Loucy (cell line): ENCODE data around the gene ROPN1B.
"Not testable (repeated sequence)": the region's sequence is repeated elsewhere in the genome, so short reads cannot be mapped to it uniquely, and the experiment has no call there.

ENCODE experiments used
- EZH2phosphoT487 ChIP-seq: fragments of 200-600 bp; IDR thresholded peaks from 2 replicates; pipeline ENCODE4 v1.6.1; 2018; ENCODE audit warnings: antibody characterized with exemption, mild to moderate bottlenecking, moderate library complexity, borderline replicate concordance
- TF ChIP-seq, protein P1 (sequence below): fragments of 200-600 bp; sonication (generic); conservative IDR thresholded peaks from 2 replicates; pipeline ENCODE4 v1.5.1; 2014; ENCODE audit warnings: mild to moderate bottlenecking, antibody characterized with exemption, low read length

DNA sequence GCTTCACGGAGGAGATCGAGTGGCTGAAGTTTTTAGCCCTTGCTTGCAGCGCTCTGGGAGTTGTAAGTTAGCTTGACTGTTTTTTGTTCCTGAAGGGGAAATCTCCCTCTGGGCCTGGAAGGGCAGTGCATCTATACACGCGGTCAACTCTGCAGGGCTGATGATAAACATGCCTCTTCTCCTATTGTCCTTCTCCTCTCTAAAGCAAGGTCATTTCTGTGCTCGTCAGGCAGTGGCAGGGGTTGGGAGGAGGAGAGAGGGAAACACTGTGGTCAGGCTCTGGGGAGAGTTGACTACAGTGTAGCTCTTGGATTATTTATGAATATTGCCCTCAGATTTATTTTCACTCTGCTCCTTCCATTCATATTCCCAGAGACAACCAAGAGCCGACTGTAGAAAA, 8.1 kb downstream of the ROPN1B start:
- TF ChIP-seq, protein P1, sequence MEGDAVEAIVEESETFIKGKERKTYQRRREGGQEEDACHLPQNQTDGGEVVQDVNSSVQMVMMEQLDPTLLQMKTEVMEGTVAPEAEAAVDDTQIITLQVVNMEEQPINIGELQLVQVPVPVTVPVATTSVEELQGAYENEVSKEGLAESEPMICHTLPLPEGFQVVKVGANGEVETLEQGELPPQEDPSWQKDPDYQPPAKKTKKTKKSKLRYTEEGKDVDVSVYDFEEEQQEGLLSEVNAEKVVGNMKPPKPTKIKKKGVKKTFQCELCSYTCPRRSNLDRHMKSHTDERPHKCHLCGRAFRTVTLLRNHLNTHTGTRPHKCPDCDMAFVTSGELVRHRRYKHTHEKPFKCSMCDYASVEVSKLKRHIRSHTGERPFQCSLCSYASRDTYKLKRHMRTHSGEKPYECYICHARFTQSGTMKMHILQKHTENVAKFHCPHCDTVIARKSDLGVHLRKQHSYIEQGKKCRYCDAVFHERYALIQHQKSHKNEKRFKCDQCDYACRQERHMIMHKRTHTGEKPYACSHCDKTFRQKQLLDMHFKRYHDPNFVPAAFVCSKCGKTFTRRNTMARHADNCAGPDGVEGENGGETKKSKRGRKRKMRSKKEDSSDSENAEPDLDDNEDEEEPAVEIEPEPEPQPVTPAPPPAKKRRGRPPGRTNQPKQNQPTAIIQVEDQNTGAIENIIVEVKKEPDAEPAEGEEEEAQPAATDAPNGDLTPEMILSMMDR = not testable (repeated sequence)
- TF ChIP-seq EZH2phosphoT487 = not testable (repeated sequence)
